Caco-2 (cell line): Measurements from ENCODE around the gene ABI3. TPM values are rescaled to one million over a fixed set of nuclear protein-coding genes. Genes with fewer than 3 reads are reported as not detected.

Experiments
- BruUV-seq: library from RNA; stranded (reverse); fragments of 400-500 nt; replicated peaks from 2 replicates; lab custom pipeline; 2021; lab: Mats Ljungman, UMichigan
- CTCF ChIA-PET: fragments of 300-600 bp; sonication (Branson Sonifier 250); formaldehyde crosslinking; loops from one replicate; lab custom pipeline; 2022; ENCODE audit warnings: antibody characterized with exemption; lab: Charles Lee
- POLR2A ChIA-PET: fragments of 300-600 bp; sonication (Branson Sonifier 250); formaldehyde crosslinking; loops from one replicate; lab custom pipeline; 2022; ENCODE audit warnings: antibody characterized with exemption; lab: Charles Lee
- DNase-seq, 2 experiments: peaks; one replicate each; pipeline versions ENCODE4 v3.0.0 to v3.0.0-alpha.2; 2020 to 2022
- H3K27me3 ChIP-seq: replicated peaks from 2 replicates; pipeline ENCODE4 v1.6.0; 2011; ENCODE audit warnings: low read length; ENCODE audit not compliant: control insufficient read depth, insufficient read depth
- H3K36me3 ChIP-seq: 2 replicates; pipeline ENCODE4 v1.5.1; 2011; ENCODE audit warnings: low read length; ENCODE audit not compliant: control insufficient read depth, insufficient read depth
- H3K4me1 ChIP-seq: fragments of 250-450 bp; sonication (Bioruptor Pico); 2 replicates; pipeline ENCODE4 v1.5.1; 2020; ENCODE audit warnings: mild to moderate bottlenecking
- H3K4me3 ChIP-seq: 2 replicates; pipeline ENCODE4 v1.5.1; 2011; ENCODE audit warnings: low read depth, mild to moderate bottlenecking, control low read depth, low read length
- H3K9me3 ChIP-seq: fragments of 250-450 bp; sonication (Bioruptor Pico); 2 replicates; pipeline ENCODE4 v1.5.1; 2020; ENCODE audit warnings: mild to moderate bottlenecking, moderate library complexity
- H3K27ac Mint-ChIP-seq: one replicate; pipeline ENCODE4 v1.8.0; 2022; ENCODE audit warnings: mixed read lengths; ENCODE audit not compliant: unreplicated experiment
- H3K27me3 Mint-ChIP-seq: one replicate; pipeline ENCODE4 v1.8.0; 2022; ENCODE audit warnings: mixed read lengths; ENCODE audit not compliant: insufficient read depth, unreplicated experiment
- H3K36me3 Mint-ChIP-seq: one replicate; pipeline ENCODE4 v1.8.0; 2022; ENCODE audit warnings: mild to moderate bottlenecking, mixed read lengths; ENCODE audit not compliant: insufficient read depth, unreplicated experiment
- H3K4me1 Mint-ChIP-seq: one replicate; pipeline ENCODE4 v1.8.0; 2022; ENCODE audit warnings: low read depth, mixed read lengths; ENCODE audit not compliant: unreplicated experiment
- H3K4me3 Mint-ChIP-seq: one replicate; pipeline ENCODE4 v1.8.0; 2022; ENCODE audit warnings: mild to moderate bottlenecking, moderate library complexity, mixed read lengths; ENCODE audit not compliant: unreplicated experiment
- H3K9me3 Mint-ChIP-seq: one replicate; pipeline ENCODE4 v1.8.0; 2022; ENCODE audit warnings: mixed read lengths; ENCODE audit not compliant: unreplicated experiment
- intact Hi-C: fragments of 100-400 bp; cut with micrococcal nuclease; formaldehyde crosslinking; loops from one replicate; pipeline ENCODE4 v1.10.0; 2022; ENCODE audit not compliant: unreplicated experiment
- total RNA-seq: library from RNA; stranded (reverse); gene quantifications from 2 replicates; pipeline ENCODE4 v1.2.3, GENCODE V29; 2022
- TF ChIP-seq, protein P1 (sequence below), 2 experiments: fragments of 200-600 bp in 1 of 2; IDR thresholded peaks; 1 replicate in 1 of 2; 2 replicates in 1 of 2; pipeline versions ENCODE4 v1.5.1 to v1.8.0; 2011 to 2022; ENCODE audit warnings: antibody characterized with exemption in 1 of 2, control low read depth in 1 of 2, inconsistent platforms in 1 of 2, low read depth in 1 of 2, low read length in 1 of 2, mild to moderate bottlenecking in 1 of 2, moderate library complexity in 1 of 2; ENCODE audit not compliant: insufficient read depth in 1 of 2, severe bottlenecking in 1 of 2, unreplicated experiment in 1 of 2

Gene ABI3
- total RNA-seq, 1 experiment from 2014 or later, result not detected

DNA sequence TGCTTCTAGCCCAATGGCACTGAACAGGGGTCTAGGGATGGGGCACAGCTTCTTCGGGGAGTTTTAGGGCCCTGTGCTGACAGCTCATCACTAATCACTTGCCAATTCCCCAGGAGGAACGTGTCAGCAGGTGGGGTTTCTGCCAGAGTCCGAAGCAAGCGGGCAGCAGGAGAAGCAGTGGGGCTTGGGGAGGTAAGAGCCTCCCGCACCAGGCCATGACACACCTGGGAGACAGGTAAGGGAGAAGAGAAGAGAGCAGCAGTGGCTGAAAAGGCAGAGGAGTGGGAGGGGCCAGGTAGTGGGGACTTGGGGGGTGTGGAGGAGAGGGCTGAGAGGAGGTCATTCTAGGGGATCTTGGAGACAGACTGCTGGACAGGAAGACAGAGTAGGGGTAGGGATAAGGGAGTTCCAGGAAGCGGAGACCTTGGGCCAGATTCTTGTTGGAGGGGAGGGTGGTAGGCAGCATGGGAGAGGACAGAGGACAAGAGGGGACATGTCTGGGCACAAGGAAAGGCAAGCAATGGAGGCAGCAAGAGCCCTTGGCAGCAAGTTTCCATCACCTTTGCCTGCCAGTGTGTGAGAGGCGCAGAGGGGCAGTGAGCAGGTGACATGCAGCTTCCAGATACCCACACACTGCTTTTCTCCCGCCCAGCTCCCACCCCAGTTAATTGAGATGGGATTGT is 15.2 kb downstream of the ABI3 start:
- ChIA-PET POLR2A (no interaction called here), CTCF (interaction anchor here (0.6 to 2.1 kb wide), 8 partner anchors 9 to 178 kb away, joined by 3 to 6 read pairs (median 4); no protein-coding TSS in a partner anchor)
- TF ChIP-seq, protein P1, sequence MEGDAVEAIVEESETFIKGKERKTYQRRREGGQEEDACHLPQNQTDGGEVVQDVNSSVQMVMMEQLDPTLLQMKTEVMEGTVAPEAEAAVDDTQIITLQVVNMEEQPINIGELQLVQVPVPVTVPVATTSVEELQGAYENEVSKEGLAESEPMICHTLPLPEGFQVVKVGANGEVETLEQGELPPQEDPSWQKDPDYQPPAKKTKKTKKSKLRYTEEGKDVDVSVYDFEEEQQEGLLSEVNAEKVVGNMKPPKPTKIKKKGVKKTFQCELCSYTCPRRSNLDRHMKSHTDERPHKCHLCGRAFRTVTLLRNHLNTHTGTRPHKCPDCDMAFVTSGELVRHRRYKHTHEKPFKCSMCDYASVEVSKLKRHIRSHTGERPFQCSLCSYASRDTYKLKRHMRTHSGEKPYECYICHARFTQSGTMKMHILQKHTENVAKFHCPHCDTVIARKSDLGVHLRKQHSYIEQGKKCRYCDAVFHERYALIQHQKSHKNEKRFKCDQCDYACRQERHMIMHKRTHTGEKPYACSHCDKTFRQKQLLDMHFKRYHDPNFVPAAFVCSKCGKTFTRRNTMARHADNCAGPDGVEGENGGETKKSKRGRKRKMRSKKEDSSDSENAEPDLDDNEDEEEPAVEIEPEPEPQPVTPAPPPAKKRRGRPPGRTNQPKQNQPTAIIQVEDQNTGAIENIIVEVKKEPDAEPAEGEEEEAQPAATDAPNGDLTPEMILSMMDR (IDR thresholded peaks at IDR 0.05; ENCODE audit: insufficient read depth in 1 of 2, low read depth in 1 of 2, low read length in 1 of 2, severe bottlenecking in 1 of 2, unreplicated experiment in 1 of 2), result no peak
- no TSS peak for BruUV-seq
- DNase-seq, result no peak
- H3K4me1 Mint-ChIP-seq, result peaks cover 25% of the 10 kb centered on the region
- Histone ChIP-seq H3K4me1 (peaks cover 25% of the 10 kb centered on the region), H3K4me3 (no peak overlapping the region), H3K36me3 (no peaks in the 10 kb centered on the region), H3K9me3 (no peaks in the 10 kb centered on the region), H3K27me3 (peaks cover 9% of the 10 kb centered on the region)
- intact Hi-C loops, result loop anchor here (5.0 to 10.0 kb wide), 2 partner anchors 93 to 271 kb away; partner anchors contain the start of gene B4GALNT2
- H3K27ac Mint-ChIP-seq, result no peak overlapping the region
- H3K4me3 Mint-ChIP-seq, result no peak overlapping the region
- peaks cover 23% of the 10 kb centered on the region for H3K27me3 Mint-ChIP-seq
- peaks cover 16% of the 10 kb centered on the region for H3K36me3 Mint-ChIP-seq
- H3K9me3 Mint-ChIP-seq, result no peaks in the 10 kb centered on the region

DNA sequence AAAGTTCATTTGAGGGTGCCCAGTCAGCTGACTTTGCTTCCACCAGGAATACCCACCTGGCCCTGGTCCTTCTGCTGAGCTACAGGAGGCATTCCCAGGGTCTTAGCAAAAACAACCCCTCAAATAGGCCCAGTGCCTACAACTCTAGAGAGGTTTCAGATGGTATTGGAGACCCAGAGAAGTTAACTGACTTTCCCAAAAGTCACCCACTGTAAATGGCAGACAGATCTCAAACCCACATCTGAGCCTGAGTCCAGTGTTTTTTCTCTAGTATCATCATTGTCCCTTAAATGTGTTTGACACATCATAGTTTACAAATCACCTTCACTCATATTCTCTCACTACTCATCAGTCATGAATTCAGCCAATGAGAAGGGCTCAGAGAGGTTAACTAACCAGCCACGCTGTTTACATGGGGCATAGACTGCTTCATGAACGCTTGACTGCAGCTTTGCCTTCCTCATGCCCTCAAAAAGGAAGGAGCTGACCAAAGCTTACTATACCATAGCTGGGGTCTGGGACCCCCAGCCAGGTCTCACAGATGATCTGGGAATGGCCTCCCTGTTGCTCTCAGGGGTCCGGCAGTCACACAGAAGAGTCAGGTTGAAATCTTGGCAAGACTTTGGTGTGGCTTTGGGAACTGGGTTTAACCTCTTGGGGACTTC is 16.4 kb downstream of the ABI3 start:
- CTCF ChIA-PET, result interaction anchor here (0.7 to 3.1 kb wide), 17 partner anchors 9 to 265 kb away, joined by 3 to 12 read pairs (median 4); no protein-coding TSS in a partner anchor
- Mint-ChIP-seq H3K4me3 (no peak overlapping the region), H3K27ac (no peak overlapping the region), H3K36me3 (peaks cover 16% of the 10 kb centered on the region), H3K27me3 (peaks cover 23% of the 10 kb centered on the region), H3K4me1 (peaks cover 25% of the 10 kb centered on the region), H3K9me3 (no peaks in the 10 kb centered on the region)
- no TSS peak for BruUV-seq
- peaks cover 9% of the 10 kb centered on the region for H3K27me3 ChIP-seq
- H3K4me1 ChIP-seq, result peaks cover 32% of the 10 kb centered on the region
- H3K36me3 ChIP-seq, result no peaks in the 10 kb centered on the region
- POLR2A ChIA-PET, result no interaction called here
- intact Hi-C loops, result loop anchor here (1.0 to 10.0 kb wide), 4 partner anchors 30 to 422 kb away; partner anchors contain the start of gene B4GALNT2
- TF ChIP-seq, protein P1 (IDR thresholded peaks at IDR 0.05; ENCODE audit: insufficient read depth in 1 of 2, low read depth in 1 of 2, low read length in 1 of 2, severe bottlenecking in 1 of 2, unreplicated experiment in 1 of 2), result no peak
- H3K9me3 ChIP-seq, result no peaks in the 10 kb centered on the region
- H3K4me3 ChIP-seq, result no peak overlapping the region
- DNase-seq, result no peak

DNA sequence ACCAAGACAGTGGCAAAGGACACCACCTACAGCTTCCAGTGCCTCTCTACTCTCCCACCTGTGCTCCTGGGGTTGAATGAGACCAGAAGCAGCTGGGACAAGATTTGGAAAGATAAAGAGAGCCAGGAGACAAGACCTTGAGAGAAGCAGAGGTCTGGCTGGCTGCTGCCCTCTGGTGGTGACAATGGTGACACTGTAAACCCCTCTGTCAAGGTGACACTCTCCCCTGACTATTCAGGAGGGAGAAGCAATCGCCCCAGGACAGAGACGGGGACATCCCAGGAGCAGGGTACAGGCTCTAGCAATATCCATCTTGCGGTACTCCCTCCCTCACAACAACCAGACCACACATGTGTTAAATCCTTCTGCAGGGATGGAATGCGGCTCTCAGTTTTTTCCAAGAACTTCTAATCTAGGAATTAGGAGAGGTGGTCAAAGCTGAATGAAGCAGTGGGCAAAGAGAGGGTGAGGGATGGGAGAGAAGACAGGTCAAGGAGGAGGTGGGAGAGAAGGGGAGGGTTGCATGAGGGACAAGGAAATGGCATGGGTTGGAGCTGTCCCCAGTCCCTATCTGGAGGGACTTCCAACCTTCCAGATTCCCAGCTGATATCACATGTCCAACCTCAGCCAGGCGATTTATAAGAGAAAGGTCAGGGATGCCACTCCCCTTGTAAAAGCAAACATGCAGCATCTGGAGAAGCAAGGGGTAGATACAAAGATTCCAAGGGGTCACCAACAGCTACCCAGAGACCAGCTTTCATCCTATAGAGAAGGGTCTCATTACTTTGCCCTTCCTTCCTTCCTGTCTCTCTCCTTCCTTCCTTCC is 17.1 kb downstream of the ABI3 start:
- Mint-ChIP-seq H3K27ac (no peak overlapping the region), H3K36me3 (peaks cover 16% of the 10 kb centered on the region), H3K4me3 (no peak overlapping the region), H3K27me3 (peaks cover 21% of the 10 kb centered on the region), H3K4me1 (peaks cover 23% of the 10 kb centered on the region), H3K9me3 (no peaks in the 10 kb centered on the region)
- TF ChIP-seq, protein P1 (IDR thresholded peaks at IDR 0.05; ENCODE audit: insufficient read depth in 1 of 2, low read depth in 1 of 2, low read length in 1 of 2, severe bottlenecking in 1 of 2, unreplicated experiment in 1 of 2), result peak; percentile 99
- no peaks in the 10 kb centered on the region for H3K36me3 ChIP-seq
- BruUV-seq, result no TSS peak
- H3K4me3 ChIP-seq, result no peak overlapping the region
- intact Hi-C loops, result loop anchor here (1.0 to 10.0 kb wide), 4 partner anchors 30 to 422 kb away; partner anchors contain the start of gene B4GALNT2
- POLR2A ChIA-PET, result no interaction called here
- peak; percentile 93 to 94 for DNase-seq
- no peaks in the 10 kb centered on the region for H3K9me3 ChIP-seq
- peaks cover 32% of the 10 kb centered on the region for H3K4me1 ChIP-seq
- peaks cover 7% of the 10 kb centered on the region for H3K27me3 ChIP-seq
- CTCF ChIA-PET, result interaction anchor here (0.6 to 3.1 kb wide), 18 partner anchors 8 to 335 kb away, joined by 3 to 12 read pairs (median 4); partner anchors contain the start of gene ATP5MC1
